Ishikawa (cell line): ENCODE measurements around the gene PSENEN.

Source experiments
- CEBPB ChIP-seq: IDR thresholded peaks from 2 replicates; pipeline ENCODE4 v1.6.1; 2012
- CREB1 ChIP-seq: IDR thresholded peaks from 2 replicates; pipeline ENCODE4 v1.6.1; 2012; ENCODE audit warnings: low read depth
- EGR1 ChIP-seq: IDR thresholded peaks from 2 replicates; pipeline ENCODE4 v1.6.1; 2012
- EP300 ChIP-seq: IDR thresholded peaks from 2 replicates; pipeline ENCODE4 v1.6.1; 2012; ENCODE audit warnings: borderline replicate concordance
- FOXM1 ChIP-seq: IDR thresholded peaks from 2 replicates; pipeline ENCODE4 v1.6.1; 2012; ENCODE audit warnings: low read depth, borderline replicate concordance
- NFIC ChIP-seq: IDR thresholded peaks from 2 replicates; pipeline ENCODE4 v1.6.1; 2012
- RAD21 ChIP-seq: IDR thresholded peaks from 2 replicates; pipeline ENCODE4 v1.6.1; 2012; ENCODE audit warnings: low read depth
- TAF1 ChIP-seq: IDR thresholded peaks from 2 replicates; pipeline ENCODE4 v1.6.1; 2012; ENCODE audit warnings: low read depth, mild to moderate bottlenecking
- TCF12 ChIP-seq: IDR thresholded peaks from 2 replicates; pipeline ENCODE4 v1.6.1; 2012; ENCODE audit warnings: low read depth
- TEAD4 ChIP-seq: IDR thresholded peaks from 2 replicates; pipeline ENCODE4 v1.6.1; 2012
- YY1 ChIP-seq: IDR thresholded peaks from 2 replicates; pipeline ENCODE4 v1.6.1; 2012; ENCODE audit warnings: low read depth
- ZBTB7A ChIP-seq: IDR thresholded peaks from 2 replicates; pipeline ENCODE4 v1.6.1; 2012; ENCODE audit warnings: low read depth
- TF ChIP-seq, protein P1 (sequence below): IDR thresholded peaks from 2 replicates; pipeline ENCODE4 v1.6.1; 2012
- TF ChIP-seq, protein P2 (sequence below): IDR thresholded peaks from 2 replicates; pipeline ENCODE4 v1.6.1; 2012
- TF ChIP-seq, protein P3 (sequence below): IDR thresholded peaks from 2 replicates; pipeline ENCODE4 v1.6.1; 2012; ENCODE audit warnings: low read depth, mild to moderate bottlenecking

The PSENEN gene

DNA sequence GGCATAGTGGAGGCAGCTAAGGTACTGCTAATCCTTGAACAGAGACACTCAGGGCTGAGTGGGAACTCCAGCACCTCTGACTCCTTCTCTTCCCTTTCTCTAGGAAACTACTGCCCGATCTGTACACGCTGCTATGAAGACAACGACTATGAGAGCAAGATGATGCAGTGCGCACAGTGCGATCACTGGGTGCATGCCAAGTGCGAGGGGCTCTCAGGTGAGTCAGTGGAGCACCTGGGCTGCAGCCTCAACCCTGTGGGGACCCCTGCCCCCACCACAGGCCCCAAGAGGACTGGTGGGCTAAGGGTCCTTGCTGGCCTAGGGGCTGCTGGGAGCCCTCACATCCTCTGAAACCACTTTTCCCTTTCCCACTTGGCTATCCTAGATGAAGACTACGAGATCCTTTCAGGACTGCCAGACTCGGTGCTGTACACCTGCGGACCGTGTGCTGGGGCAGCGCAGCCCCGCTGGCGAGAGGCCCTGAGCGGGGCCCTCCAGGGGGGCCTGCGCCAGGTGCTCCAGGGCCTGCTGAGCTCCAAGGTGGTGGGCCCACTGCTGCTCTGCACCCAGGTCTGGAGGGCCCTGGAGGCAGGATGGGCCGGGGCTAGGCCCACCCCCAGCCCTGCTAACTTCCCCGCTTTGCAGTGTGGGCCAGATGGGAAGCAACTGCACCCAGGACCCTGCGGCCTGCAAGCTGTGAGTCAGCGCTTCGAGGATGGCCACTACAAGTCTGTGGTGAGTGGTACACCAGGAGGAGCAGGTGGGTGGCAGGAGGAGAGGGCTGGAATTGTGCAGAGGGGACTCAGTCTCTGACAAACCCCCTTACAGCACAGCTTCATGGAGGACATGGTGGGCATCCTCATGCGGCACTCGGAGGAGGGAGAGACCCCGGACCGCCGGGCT lies 18.1 kb upstream of the PSENEN start:
- no peak for TF ChIP-seq TEAD4
- TF ChIP-seq, protein P1, sequence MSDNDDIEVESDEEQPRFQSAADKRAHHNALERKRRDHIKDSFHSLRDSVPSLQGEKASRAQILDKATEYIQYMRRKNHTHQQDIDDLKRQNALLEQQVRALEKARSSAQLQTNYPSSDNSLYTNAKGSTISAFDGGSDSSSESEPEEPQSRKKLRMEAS = no peak
- TF ChIP-seq, protein P2, sequence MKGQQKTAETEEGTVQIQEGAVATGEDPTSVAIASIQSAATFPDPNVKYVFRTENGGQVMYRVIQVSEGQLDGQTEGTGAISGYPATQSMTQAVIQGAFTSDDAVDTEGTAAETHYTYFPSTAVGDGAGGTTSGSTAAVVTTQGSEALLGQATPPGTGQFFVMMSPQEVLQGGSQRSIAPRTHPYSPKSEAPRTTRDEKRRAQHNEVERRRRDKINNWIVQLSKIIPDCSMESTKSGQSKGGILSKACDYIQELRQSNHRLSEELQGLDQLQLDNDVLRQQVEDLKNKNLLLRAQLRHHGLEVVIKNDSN = no peak
- no peak for TF ChIP-seq ZBTB7A
- TF ChIP-seq FOXM1 = no peak
- TF ChIP-seq TAF1 = no peak
- no peak for TF ChIP-seq NFIC
- no peak for TF ChIP-seq TCF12
- TF ChIP-seq CREB1 = no peak
- TF ChIP-seq EGR1 = no peak
- no peak for TF ChIP-seq CEBPB
- no peak for TF ChIP-seq EP300

DNA sequence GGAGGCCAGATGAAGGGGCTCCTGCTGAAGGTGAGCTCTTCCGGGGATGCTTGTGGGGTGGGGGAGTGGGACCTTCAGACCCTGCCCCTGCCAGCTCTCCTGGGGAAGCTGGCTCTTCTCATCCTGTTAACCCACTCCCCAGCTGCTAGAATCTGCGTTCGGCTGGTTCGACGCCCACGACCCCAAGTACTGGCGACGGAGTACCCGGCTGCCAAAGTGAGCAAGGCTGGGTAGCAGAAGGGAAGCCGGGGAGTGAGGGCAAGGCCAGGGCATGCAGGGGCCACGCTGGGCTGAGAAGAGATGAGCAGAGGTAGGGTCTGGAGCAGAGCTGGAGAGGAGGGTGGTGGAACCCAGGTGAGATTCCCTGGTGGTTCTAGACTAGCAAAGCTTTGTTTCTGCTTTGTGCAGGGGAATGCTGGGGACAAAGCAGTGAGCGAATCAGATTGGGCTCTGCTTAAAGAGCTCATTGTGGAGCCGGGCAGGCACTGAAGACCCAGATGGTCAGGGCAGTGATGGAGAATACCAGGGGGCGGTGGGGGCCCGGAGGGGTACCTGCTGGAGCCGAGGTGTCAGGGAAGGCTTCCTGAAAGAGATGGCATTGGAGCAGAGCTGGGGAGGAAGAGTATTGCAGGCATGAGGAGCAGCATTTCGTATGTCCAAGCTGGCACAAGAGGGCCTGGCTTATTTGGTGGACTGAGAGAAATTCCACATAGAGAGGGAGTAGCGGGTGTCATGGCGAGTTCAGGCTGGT lies 17.3 kb upstream of the PSENEN start:
- TF ChIP-seq TAF1 (no peak), NFIC (no peak), CREB1 (no peak), YY1 (no peak), TEAD4 (no peak), CEBPB (no peak)
- TF ChIP-seq, protein P1 = no peak
- TF ChIP-seq, protein P2 = no peak

DNA sequence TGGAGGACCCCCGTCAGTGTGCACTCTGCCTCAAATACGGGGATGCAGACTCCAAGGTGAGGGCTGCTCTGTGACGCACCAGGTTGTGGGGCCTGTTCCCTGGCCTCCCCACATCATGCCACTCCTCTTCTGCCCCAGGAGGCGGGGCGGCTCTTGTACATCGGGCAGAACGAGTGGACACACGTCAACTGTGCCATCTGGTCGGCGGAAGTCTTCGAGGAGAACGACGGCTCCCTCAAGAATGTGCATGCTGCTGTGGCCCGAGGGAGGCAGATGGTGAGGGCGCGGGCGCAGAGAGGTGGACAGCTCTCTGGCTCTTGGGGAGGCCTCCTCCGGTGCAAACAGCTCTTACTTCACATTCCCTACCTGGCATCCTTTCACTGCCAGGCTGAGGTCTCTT lies 16.4 kb upstream of the PSENEN start:
- TF ChIP-seq CEBPB (no peak), FOXM1 (no peak), TCF12 (no peak), RAD21 (no peak), ZBTB7A (no peak), TEAD4 (no peak), NFIC (no peak), TAF1 (no peak), EP300 (no peak), YY1 (no peak), EGR1 (no peak)
- TF ChIP-seq, protein P3, sequence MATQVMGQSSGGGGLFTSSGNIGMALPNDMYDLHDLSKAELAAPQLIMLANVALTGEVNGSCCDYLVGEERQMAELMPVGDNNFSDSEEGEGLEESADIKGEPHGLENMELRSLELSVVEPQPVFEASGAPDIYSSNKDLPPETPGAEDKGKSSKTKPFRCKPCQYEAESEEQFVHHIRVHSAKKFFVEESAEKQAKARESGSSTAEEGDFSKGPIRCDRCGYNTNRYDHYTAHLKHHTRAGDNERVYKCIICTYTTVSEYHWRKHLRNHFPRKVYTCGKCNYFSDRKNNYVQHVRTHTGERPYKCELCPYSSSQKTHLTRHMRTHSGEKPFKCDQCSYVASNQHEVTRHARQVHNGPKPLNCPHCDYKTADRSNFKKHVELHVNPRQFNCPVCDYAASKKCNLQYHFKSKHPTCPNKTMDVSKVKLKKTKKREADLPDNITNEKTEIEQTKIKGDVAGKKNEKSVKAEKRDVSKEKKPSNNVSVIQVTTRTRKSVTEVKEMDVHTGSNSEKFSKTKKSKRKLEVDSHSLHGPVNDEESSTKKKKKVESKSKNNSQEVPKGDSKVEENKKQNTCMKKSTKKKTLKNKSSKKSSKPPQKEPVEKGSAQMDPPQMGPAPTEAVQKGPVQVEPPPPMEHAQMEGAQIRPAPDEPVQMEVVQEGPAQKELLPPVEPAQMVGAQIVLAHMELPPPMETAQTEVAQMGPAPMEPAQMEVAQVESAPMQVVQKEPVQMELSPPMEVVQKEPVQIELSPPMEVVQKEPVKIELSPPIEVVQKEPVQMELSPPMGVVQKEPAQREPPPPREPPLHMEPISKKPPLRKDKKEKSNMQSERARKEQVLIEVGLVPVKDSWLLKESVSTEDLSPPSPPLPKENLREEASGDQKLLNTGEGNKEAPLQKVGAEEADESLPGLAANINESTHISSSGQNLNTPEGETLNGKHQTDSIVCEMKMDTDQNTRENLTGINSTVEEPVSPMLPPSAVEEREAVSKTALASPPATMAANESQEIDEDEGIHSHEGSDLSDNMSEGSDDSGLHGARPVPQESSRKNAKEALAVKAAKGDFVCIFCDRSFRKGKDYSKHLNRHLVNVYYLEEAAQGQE = no peak
- TF ChIP-seq, protein P2 = no peak
- TF ChIP-seq, protein P1 = no peak

DNA sequence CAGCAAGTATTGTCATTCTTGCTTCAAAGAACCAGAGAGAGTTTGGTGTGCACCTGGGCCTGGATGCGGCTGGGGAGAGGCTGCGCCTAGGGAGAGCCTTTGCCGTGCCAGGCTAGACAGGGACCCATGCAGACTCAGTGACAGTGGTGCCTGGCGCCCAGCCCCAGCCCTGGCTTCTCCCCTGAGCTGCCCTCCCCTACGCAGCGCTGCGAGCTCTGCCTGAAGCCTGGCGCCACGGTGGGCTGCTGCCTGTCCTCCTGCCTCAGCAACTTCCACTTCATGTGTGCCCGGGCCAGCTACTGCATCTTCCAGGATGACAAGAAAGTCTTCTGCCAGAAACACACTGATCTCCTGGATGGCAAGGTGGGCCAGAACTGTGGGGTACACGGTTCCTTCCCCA lies 15.7 kb upstream of the PSENEN start:
- no peak for TF ChIP-seq EP300
- no peak for TF ChIP-seq FOXM1
- TF ChIP-seq TEAD4 = no peak
- no peak for TF ChIP-seq ZBTB7A
- TF ChIP-seq, protein P1 = no peak
- TF ChIP-seq CREB1 = no peak
- no peak for TF ChIP-seq TAF1

DNA sequence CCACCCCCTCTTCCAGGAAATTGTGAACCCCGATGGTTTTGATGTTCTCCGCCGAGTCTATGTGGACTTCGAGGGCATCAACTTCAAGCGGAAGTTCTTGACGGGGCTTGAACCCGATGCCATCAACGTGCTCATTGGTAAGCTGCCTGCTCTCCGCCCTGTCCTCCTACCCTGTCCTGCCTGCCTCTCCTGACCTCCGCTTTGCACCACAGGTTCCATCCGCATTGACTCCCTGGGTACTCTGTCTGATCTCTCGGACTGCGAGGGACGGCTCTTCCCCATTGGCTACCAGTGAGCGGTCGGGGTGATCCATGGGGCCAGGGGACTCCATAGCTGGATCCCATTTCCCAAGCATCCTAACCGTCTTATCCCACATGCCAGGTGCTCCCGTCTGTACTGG lies 15.1 kb upstream of the PSENEN start:
- TF ChIP-seq TEAD4 = no peak
- no peak for TF ChIP-seq TCF12
- TF ChIP-seq, protein P2 = no peak
- no peak for TF ChIP-seq EGR1
- no peak for TF ChIP-seq RAD21
- no peak for TF ChIP-seq CEBPB
- TF ChIP-seq EP300 = no peak
- no peak for TF ChIP-seq FOXM1
- no peak for TF ChIP-seq YY1
- no peak for TF ChIP-seq CREB1

DNA sequence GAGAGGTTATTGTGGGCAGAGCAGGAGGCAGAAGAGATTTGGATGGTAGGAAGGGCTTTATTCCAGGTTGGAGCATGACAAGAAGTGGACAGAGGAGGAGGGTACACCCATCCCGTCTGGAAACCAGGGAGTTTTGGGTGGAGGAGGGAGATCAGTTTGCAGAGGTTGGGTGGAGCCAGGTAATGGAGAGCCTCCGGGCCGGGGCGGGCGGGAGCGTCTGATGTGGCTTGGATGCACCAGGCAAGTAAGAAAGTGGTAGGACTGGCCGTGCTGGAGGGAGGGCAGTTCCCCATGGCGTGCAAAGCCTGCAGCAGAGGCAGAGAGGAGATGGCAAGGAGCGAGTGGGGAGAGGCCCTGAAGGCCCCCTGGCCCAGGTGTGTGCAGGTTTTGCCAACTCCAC lies 14.1 kb upstream of the PSENEN start:
- TF ChIP-seq TEAD4 = no peak
